HepG2 (cell line): ENCODE data around the gene SOX8. TPM values are rescaled to one million over a fixed set of nuclear protein-coding genes. Genes with fewer than 3 reads are reported as not detected.

Source experiments
- ATF7-NPFF ChIP-seq: sonication (generic); formaldehyde crosslinking; IDR thresholded peaks from 2 replicates; pipeline ENCODE4 v1.8.1; 2023; ENCODE audit warnings: mild to moderate bottlenecking, low read depth, missing genetic modification reagents, moderate library complexity
- CBFB ChIP-seq: sonication (generic); formaldehyde crosslinking; IDR thresholded peaks from 2 replicates; pipeline ENCODE4 v1.4.0; 2020; ENCODE audit warnings: missing genetic modification reagents
- CERS6 ChIP-seq: sonication (generic); formaldehyde crosslinking; IDR thresholded peaks from 2 replicates; pipeline ENCODE4 v1.5.0; 2020; ENCODE audit warnings: missing genetic modification reagents
- ELF4 ChIP-seq: sonication (generic); formaldehyde crosslinking; IDR thresholded peaks from 2 replicates; pipeline ENCODE4 v1.5.0; 2020; ENCODE audit warnings: missing genetic modification reagents, mild to moderate bottlenecking, moderate library complexity, borderline replicate concordance
- HINFP ChIP-seq: sonication (generic); formaldehyde crosslinking; IDR thresholded peaks from 2 replicates; pipeline ENCODE4 v1.4.0; 2020; ENCODE audit warnings: low read depth, mild to moderate bottlenecking, missing genetic modification reagents
- HNF1B ChIP-seq: sonication (generic); formaldehyde crosslinking; IDR thresholded peaks from 2 replicates; pipeline ENCODE4 v1.5.1; 2020; ENCODE audit warnings: mild to moderate bottlenecking, moderate library complexity, missing genetic modification reagents
- JUND ChIP-seq: sonication (generic); formaldehyde crosslinking; IDR thresholded peaks from 2 replicates; pipeline ENCODE4 v1.8.0; 2022; ENCODE audit warnings: mild to moderate bottlenecking, missing genetic modification reagents
- KAT7 ChIP-seq: IDR thresholded peaks from 2 replicates; pipeline ENCODE4 v1.6.1; 2018; ENCODE audit warnings: borderline replicate concordance, missing compliant biosample characterization
- MAX ChIP-seq: IDR thresholded peaks from 2 replicates; pipeline ENCODE4 v1.6.1; 2012; ENCODE audit warnings: inconsistent platforms
- MTA1 ChIP-seq: sonication (generic); formaldehyde crosslinking; IDR thresholded peaks from 2 replicates; pipeline ENCODE4 v1.4.0; 2020; ENCODE audit warnings: missing genetic modification reagents, mild to moderate bottlenecking, borderline replicate concordance
- MZF1 ChIP-seq: sonication (generic); formaldehyde crosslinking; IDR thresholded peaks from 2 replicates; pipeline ENCODE4 v1.8.1; 2023; ENCODE audit warnings: mild to moderate bottlenecking, missing genetic modification reagents, borderline replicate concordance
- NCOA5 ChIP-seq: sonication (generic); formaldehyde crosslinking; IDR thresholded peaks from 2 replicates; pipeline ENCODE4 v1.4.0; 2020; ENCODE audit warnings: missing genetic modification reagents
- SAP130 ChIP-seq: IDR thresholded peaks from 2 replicates; pipeline ENCODE4 v1.6.1; 2016; ENCODE audit warnings: low read depth
- SIN3A ChIP-seq: IDR thresholded peaks from 2 replicates; pipeline ENCODE4 v1.6.1; 2011; ENCODE audit warnings: low read depth, mild to moderate bottlenecking, control low read depth, low read length, borderline replicate concordance
- SOX13 ChIP-seq, 3 experiments: fragments of 450-650 bp in 1 of 3; sonication (generic) in 1 of 3; formaldehyde crosslinking in 1 of 3; IDR thresholded peaks in 2 of 3; conservative IDR thresholded peaks in 1 of 3; 2 replicates each; pipeline versions ENCODE4 v1.5.0 to v1.6.1; 2016 to 2020; ENCODE audit warnings: antibody characterized with exemption in 1 of 3, mild to moderate bottlenecking in 1 of 3, missing compliant biosample characterization in 1 of 3, missing genetic modification reagents in 1 of 3, moderate library complexity in 1 of 3
- SOX6 ChIP-seq, 2 experiments: fragments of 450-650 bp in 1 of 2; sonication (generic) in 1 of 2; formaldehyde crosslinking in 1 of 2; IDR thresholded peaks; 2 replicates each; pipeline versions ENCODE4 v1.4.0 to v1.6.1; 2017 to 2020; ENCODE audit warnings: antibody characterized with exemption in 1 of 2, mild to moderate bottlenecking in 1 of 2, missing genetic modification reagents in 1 of 2
- THAP11 ChIP-seq: IDR thresholded peaks from 2 replicates; pipeline ENCODE4 v1.6.1; 2016; ENCODE audit warnings: missing biosample characterization, missing genetic modification reagents
- ZBTB10 ChIP-seq: sonication (generic); formaldehyde crosslinking; IDR thresholded peaks from 2 replicates; pipeline ENCODE4 v1.4.0; 2020; ENCODE audit warnings: missing genetic modification reagents, borderline replicate concordance
- ZNF292 ChIP-seq: sonication (generic); formaldehyde crosslinking; IDR thresholded peaks from 2 replicates; pipeline ENCODE4 v1.8.1; 2022; ENCODE audit warnings: mild to moderate bottlenecking, low read depth, missing genetic modification reagents, borderline replicate concordance
- ZNF441 ChIP-seq: sonication (generic); formaldehyde crosslinking; IDR thresholded peaks from 2 replicates; pipeline ENCODE4 v1.7.0; 2021; ENCODE audit warnings: missing genetic modification reagents, borderline replicate concordance
- ZNF605 ChIP-seq: sonication (generic); formaldehyde crosslinking; IDR thresholded peaks from 2 replicates; pipeline ENCODE4 v1.8.0; 2022; ENCODE audit warnings: mild to moderate bottlenecking, missing genetic modification reagents
- polyA plus RNA-seq, 8 experiments: library from polyadenylated mRNA; depleted of rRNA in 3 of 8; stranded (reverse) in 7 of 8; unstranded in 1 of 8; fragments of >200 nt; fragmentation: Illumina TruSeq in 4 of 8; extraction: Trizol in 4 of 8; gene quantifications; 2 replicates each; pipeline versions ENCODE4 v1.2.1 to v1.2.3, GENCODE V29; 2011 to 2016; ENCODE audit warnings: low read depth in 4 of 8, missing spikeins in 1 of 8, mixed read lengths in 1 of 8; ENCODE audit not compliant: insufficient read depth in 1 of 8
- total RNA-seq, 5 experiments: library from RNA; depleted of rRNA; stranded (reverse); fragments of >200 nt; fragmentation: Illumina TruSeq; extraction: Trizol; gene quantifications; 2 replicates each; pipeline ENCODE4 v1.2.3, GENCODE V29; 2016; ENCODE audit warnings: low read depth in 1 of 5

The SOX8 gene
- total and polyA plus RNA-seq, 2 of the 13 experiments (the other 11 are each of a cell fraction or from before 2014, with no cell fraction given): 0.20 to 0.28 TPM

GRCh38 chr16:972316-973002 lies 9.1 kb upstream of the SOX8 start (continued):
- no peak for TF ChIP-seq ZNF441
- no peak for TF ChIP-seq JUND (CRISPR knock-in tag)
- TF ChIP-seq NCOA5 (CRISPR knock-in tag): no peak
- TF ChIP-seq ELF4 (CRISPR knock-in tag): peak; percentile 34; the same call in 1 of the 2 replicates
- TF ChIP-seq MZF1: no peak
- TF ChIP-seq SIN3A: no peak
- TF ChIP-seq ZNF605 (CRISPR knock-in tag): no peak
- no peak for TF ChIP-seq CBFB (CRISPR knock-in tag)
- no peak for TF ChIP-seq ATF7-NPFF
- peak; percentile 65; the same call in 1 of the 2 replicates for TF ChIP-seq MAX
- peak; percentile 58; the same call in 1 of the 2 replicates for TF ChIP-seq HNF1B (CRISPR knock-in tag)
- peak; percentile 71; the same call in 1 of the 2 replicates for TF ChIP-seq SAP130 (CRISPR knock-in tag)
- TF ChIP-seq KAT7 (CRISPR knock-in tag): no peak
- peak; percentile 77; the same call in 1 of the 2 replicates for TF ChIP-seq MTA1
- TF ChIP-seq ZNF292 (CRISPR knock-in tag): peak; percentile 76; the same call in 1 of the 2 replicates
- TF ChIP-seq ZBTB10 (CRISPR knock-in tag): peak; percentile 57; the same call in 1 of the 2 replicates
- TF ChIP-seq HINFP: 0 out of 2 replicates have a peak, but pooled peaks have one; percentile 45
- TF ChIP-seq THAP11: peak; percentile 52; the same call in 1 of the 2 replicates
- 0 out of 2 replicates have a peak, but pooled peaks have one; percentile 35 for TF ChIP-seq SOX13 (IDR thresholded peaks at IDR 0.05)
- TF ChIP-seq SOX13 (CRISPR knock-in tag; conservative IDR thresholded peaks at IDR 0.05 in 1 of 2, IDR thresholded peaks at IDR 0.05 in 1 of 2): peak in 1 of 2 experiments; percentile 92; a peak in 2 of 4 replicates
- no peak for TF ChIP-seq SOX6 (IDR thresholded peaks at IDR 0.05)
- peak; percentile 90 for TF ChIP-seq SOX6 (CRISPR knock-in tag; IDR thresholded peaks at IDR 0.05)
- no peak for TF ChIP-seq CERS6
